Thymus (tissue), 2 donors: Measurements from ENCODE around the gene ZNF830. TPM values are rescaled to one million over a fixed set of nuclear protein-coding genes. Genes with fewer than 3 reads are reported as not detected.

Experiments used
- polyA plus RNA-seq: library from polyadenylated mRNA; stranded (reverse); fragments of 200-250 nt; gene quantifications from one replicate; pipeline ENCODE4 v1.2.3, GENCODE V29; 2013
- total RNA-seq: library from RNA; stranded (reverse); fragments of 120-200 nt; gene quantifications from one replicate; pipeline ENCODE4 v1.2.4, GENCODE V29; 2013
- donor health status: healthy.

Gene ZNF830
- total and polyA plus RNA-seq, 2 donors = 21.9 to 30.3 TPM

Other genes starting within 250 kb of the ZNF830 start
- 1.3 TPM for gene CCT6B, start 80 bp upstream of the ZNF830 start, total RNA-seq
- gene CCT6B, start 80 bp upstream of the ZNF830 start, polyA plus RNA-seq = 4.0 TPM
- gene LIG3, start 19.0 kb downstream of the ZNF830 start, total RNA-seq = 18.8 TPM
- 7.6 TPM for gene LIG3, start 19.0 kb downstream of the ZNF830 start, polyA plus RNA-seq
- 17.6 TPM for gene RFFL, start 102.2 kb downstream of the ZNF830 start, total RNA-seq
- 16.5 TPM for gene RFFL, start 102.2 kb downstream of the ZNF830 start, polyA plus RNA-seq
- 7.7 TPM for gene RAD51D, start 158.3 kb downstream of the ZNF830 start, total RNA-seq
- 5.9 TPM for gene RAD51D, start 158.3 kb downstream of the ZNF830 start, polyA plus RNA-seq
- gene FNDC8, start 160.1 kb downstream of the ZNF830 start, total RNA-seq = not detected
- gene FNDC8, start 160.1 kb downstream of the ZNF830 start, polyA plus RNA-seq = 0.02 TPM
- 11.2 TPM for gene NLE1, start 180.8 kb downstream of the ZNF830 start, total RNA-seq
- 4.9 TPM for gene NLE1, start 180.8 kb downstream of the ZNF830 start, polyA plus RNA-seq
- gene UNC45B, start 186.3 kb downstream of the ZNF830 start, total RNA-seq = 0.76 TPM
- gene UNC45B, start 186.3 kb downstream of the ZNF830 start, polyA plus RNA-seq = 0.27 TPM
- gene SLC35G3, start 232.9 kb downstream of the ZNF830 start, total RNA-seq = not detected
- gene SLC35G3, start 232.9 kb downstream of the ZNF830 start, polyA plus RNA-seq = 0.09 TPM